Skeletal muscle satellite cell (primary cell): ENCODE results near the gene CDR2L.

ENCODE experiments used
- H3K27me3 ChIP-seq: 2 replicates; pipeline ENCODE4 v1.7.0; 2013; ENCODE audit warnings: low read length; ENCODE audit not compliant: control insufficient read depth, insufficient read depth
- H3K36me3 ChIP-seq: 2 replicates; pipeline ENCODE4 v1.7.0; 2013; ENCODE audit warnings: mild to moderate bottlenecking, control low read depth, low read length; ENCODE audit not compliant: insufficient read depth
- H3K4me1 ChIP-seq: 2 replicates; pipeline ENCODE4 v1.7.0; 2013; ENCODE audit warnings: low read length; ENCODE audit not compliant: control insufficient read depth, insufficient read depth
- H3K4me2 ChIP-seq: 2 replicates; pipeline ENCODE4 v1.7.0; 2013; ENCODE audit warnings: mild to moderate bottlenecking, low read length
- H3K4me3 ChIP-seq: 2 replicates; pipeline ENCODE4 v1.7.0; 2013; ENCODE audit warnings: low read length
- H3K9ac ChIP-seq: 2 replicates; pipeline ENCODE4 v1.7.0; 2013; ENCODE audit warnings: mild to moderate bottlenecking, low read depth, low read length, moderate library complexity
- H3K9me3 ChIP-seq: replicated peaks from 2 replicates; pipeline ENCODE4 v1.7.0; 2013; ENCODE audit warnings: mild to moderate bottlenecking, control low read depth, low read length

CDR2L gene

DNA sequence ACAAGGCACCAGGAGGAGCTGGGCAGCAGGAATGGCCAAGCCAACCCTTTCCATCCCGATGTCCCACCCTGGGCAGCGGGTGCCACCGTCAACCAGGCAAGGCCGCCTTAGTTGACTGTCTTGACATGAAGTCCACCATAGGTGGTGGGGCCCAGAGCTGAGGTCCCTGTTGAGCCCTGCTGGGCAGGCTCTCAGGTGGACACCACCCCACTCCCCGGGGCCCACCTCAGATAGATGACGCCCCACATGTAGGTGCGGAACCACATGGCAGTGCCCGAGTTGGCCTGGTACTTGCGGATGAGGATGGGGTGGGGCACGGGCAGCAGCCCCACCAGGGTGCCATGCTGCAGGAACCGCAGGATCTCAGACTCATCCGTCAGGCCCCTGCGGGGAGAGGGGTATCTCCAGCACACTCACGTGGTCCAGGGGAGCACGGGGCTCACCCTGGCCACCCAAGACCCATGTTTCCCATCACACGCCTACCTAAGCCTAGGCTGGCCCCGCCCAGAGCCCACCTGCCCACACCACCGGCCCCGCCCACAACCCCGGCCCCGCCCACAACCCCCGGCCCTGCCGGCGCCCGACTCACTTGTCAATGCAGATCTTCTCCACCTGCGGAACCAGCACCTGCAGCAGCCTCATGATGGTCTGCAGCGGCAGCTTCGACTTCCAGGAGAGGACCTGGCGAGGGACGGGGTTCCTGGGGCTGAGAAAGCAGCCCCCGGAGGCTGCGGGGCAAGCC lies 35.6 kb upstream of the CDR2L start:
- Histone ChIP-seq H3K9me3 (no peaks in the 10 kb centered on the region), H3K4me1 (no peaks in the 10 kb centered on the region), H3K9ac (no peak overlapping the region), H3K36me3 (no peaks in the 10 kb centered on the region), H3K4me3 (no peak overlapping the region), H3K4me2 (no peak overlapping the region), H3K27me3 (peaks cover 61% of the 10 kb centered on the region)

GRCh38 chr17:74952431-74953133 lies 34.9 kb upstream of the CDR2L start:
- H3K4me1 ChIP-seq, result no peaks in the 10 kb centered on the region
- H3K9ac ChIP-seq, result no peak overlapping the region
- H3K36me3 ChIP-seq, result no peaks in the 10 kb centered on the region
- H3K4me2 ChIP-seq, result no peak overlapping the region
- peaks cover 54% of the 10 kb centered on the region for H3K27me3 ChIP-seq
- H3K4me3 ChIP-seq, result no peak overlapping the region
- no peaks in the 10 kb centered on the region for H3K9me3 ChIP-seq

DNA sequence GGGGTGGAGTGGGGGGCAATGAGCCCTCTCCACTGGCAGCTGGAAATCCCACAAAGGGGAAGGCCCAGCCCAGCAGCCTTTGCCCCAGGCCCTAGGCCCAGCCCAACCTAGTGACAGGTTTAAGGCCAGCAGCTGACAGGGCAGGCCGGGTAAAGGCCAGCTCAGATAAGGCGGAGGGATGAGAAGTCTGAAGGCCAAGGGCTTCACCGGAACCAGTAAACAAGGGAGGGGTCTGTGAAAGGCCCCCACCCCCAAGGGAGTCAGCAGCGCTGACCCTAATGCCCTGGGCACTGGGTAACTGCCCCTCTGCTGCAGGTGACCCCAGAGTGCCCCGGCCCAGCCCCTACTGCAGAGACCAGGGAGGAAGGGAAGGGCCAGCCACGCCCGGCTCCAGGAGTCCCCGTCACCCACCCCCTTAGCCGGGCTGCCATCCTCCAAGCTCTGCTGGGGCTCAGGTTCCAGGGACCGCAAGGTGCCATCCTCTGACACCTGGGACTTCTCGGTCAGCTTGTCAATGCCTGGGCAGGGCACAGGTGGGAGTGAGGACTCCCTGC lies 34.2 kb upstream of the CDR2L start:
- Histone ChIP-seq H3K4me1 (no peaks in the 10 kb centered on the region), H3K4me2 (no peak overlapping the region), H3K4me3 (no peak overlapping the region), H3K9me3 (no peaks in the 10 kb centered on the region), H3K27me3 (peaks cover 48% of the 10 kb centered on the region), H3K9ac (no peak overlapping the region), H3K36me3 (no peaks in the 10 kb centered on the region)

DNA sequence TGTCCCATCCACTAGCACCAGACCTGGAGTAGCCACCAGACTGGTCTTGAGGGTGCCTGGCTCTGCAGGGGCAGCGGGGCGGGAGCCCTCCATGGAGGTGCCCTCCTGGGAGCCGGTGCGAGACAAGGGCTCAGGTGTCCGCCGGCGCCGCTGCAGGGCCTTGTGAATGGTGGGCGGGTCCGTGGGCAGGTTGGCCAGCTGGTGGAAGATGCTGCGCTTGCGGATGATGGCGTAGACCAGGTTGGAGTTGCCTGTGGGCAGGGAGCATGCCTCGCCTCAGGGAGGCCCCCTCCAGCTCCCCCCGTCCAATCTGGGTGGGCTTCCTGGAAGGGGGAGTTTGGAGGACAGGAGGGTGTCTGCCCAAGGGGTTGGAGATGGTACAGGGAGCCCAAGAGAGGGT lies 33.3 kb upstream of the CDR2L start:
- no peak overlapping the region for H3K4me3 ChIP-seq
- H3K9ac ChIP-seq, result no peak overlapping the region
- no peaks in the 10 kb centered on the region for H3K36me3 ChIP-seq
- no peak overlapping the region for H3K4me2 ChIP-seq
- H3K27me3 ChIP-seq, result peaks cover 44% of the 10 kb centered on the region
- H3K9me3 ChIP-seq, result no peaks in the 10 kb centered on the region
- no peaks in the 10 kb centered on the region for H3K4me1 ChIP-seq

DNA sequence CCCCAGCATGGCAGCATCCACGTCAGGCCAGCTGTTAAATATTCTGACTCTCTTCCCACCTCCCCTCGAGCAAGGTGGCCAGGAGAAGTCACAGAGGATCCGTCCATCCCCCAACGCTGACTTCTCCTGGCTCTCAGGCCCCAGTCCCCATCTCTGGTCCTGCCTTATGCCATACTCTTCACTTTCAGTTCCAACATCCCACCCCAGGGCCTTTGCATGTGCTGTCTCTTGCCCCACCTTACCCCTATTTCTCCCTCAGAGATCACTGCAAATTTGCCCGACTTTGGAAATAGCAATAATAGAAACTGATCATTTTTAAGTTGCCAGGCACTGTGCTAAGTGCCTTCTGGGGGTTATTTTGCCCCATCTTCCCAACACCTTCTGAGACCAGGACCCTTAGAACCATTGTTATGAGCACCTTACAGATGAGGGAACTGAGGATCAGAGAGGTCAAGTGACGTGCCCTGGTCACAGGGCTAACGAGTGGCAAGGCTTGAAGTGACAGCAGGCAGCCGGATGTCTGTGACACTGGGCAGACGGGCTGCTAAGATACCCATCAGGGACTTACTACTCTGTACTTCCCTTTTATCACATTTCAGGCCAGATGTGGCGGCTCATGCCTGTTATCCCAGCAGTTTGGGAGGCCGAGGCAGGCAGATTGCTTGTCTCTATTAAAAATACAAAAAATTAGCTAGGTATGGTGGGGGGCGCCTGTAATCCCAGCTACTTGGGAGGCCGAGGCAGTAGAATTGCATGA lies 32.6 kb upstream of the CDR2L start:
- Histone ChIP-seq H3K9ac (no peak overlapping the region), H3K9me3 (no peaks in the 10 kb centered on the region), H3K36me3 (no peaks in the 10 kb centered on the region), H3K4me2 (no peak overlapping the region), H3K4me1 (no peaks in the 10 kb centered on the region), H3K27me3 (peaks cover 43% of the 10 kb centered on the region), H3K4me3 (no peak overlapping the region)

DNA sequence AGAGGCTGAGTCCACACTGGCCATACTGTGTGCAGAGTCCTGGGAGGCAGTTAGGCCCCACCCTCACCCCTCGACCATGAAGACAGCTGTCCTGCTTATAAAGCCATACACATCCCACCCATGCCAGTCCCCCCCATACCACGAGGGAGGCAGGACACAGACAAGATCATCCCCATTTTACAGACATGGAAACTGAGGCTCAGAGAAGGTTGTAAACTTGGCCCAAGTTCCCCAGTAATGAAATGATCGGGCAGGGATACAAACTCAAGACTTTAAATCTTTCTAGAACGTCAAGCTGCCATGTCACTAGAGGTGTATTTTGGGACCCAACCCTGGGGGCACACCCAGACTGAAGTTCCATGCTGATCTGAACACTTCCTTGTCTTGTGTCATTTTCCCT lies 31.3 kb upstream of the CDR2L start:
- Histone ChIP-seq H3K9me3 (no peaks in the 10 kb centered on the region), H3K27me3 (peaks cover 35% of the 10 kb centered on the region), H3K9ac (no peak overlapping the region), H3K4me2 (no peak overlapping the region), H3K36me3 (no peaks in the 10 kb centered on the region), H3K4me3 (no peak overlapping the region), H3K4me1 (no peaks in the 10 kb centered on the region)

GRCh38 chr17:74957935-74958740 lies 29.3 kb upstream of the CDR2L start:
- Histone ChIP-seq H3K9me3 (no peaks in the 10 kb centered on the region), H3K36me3 (no peaks in the 10 kb centered on the region), H3K4me3 (no peak overlapping the region), H3K9ac (no peak overlapping the region), H3K4me1 (no peaks in the 10 kb centered on the region), H3K4me2 (no peak overlapping the region), H3K27me3 (peaks cover 21% of the 10 kb centered on the region)

DNA sequence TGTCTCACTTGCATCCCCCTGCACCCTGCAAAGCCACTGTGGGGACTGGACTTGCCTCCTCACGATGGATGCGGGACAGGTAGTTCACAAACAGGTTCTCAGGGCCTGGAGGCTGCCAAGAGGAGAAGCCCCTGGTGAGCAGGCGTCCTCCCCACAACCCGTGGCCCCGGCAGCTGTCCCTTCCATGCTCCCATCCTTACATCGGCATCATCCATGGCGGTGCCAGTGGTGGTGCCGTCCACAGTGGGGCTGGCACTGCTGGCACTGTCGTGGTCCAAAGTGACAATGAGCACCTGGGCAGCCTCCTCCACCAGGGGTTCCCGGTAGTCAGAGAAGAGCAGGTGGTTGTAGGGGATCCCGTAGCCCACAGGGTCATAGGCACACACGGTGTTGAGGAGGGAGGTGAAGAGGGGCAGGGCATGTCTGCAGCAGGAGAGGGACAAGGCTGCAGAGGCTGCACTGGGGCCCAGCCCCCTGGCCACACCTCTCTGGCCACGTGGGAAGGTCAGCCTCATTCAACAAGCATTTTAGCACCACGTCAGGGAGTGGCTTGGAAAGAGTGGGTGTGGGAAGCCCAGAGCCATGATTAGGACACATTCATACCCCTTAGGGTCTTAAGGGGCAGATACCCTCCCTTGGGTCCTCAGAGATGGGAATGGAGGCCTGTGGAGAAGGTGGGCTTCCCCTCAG lies 27.5 kb upstream of the CDR2L start:
- Histone ChIP-seq H3K9ac (no peak overlapping the region), H3K4me2 (no peak overlapping the region), H3K36me3 (no peaks in the 10 kb centered on the region), H3K9me3 (no peaks in the 10 kb centered on the region), H3K27me3 (peaks cover 20% of the 10 kb centered on the region), H3K4me1 (no peaks in the 10 kb centered on the region), H3K4me3 (no peak overlapping the region)

- H3K36me3 ChIP-seq, result no peaks in the 10 kb centered on the region
- H3K4me1 ChIP-seq, result no peaks in the 10 kb centered on the region
- no peak overlapping the region for H3K9ac ChIP-seq
- H3K4me2 ChIP-seq, result no peak overlapping the region
- peaks cover 21% of the 10 kb centered on the region for H3K27me3 ChIP-seq
- no peak overlapping the region for H3K4me3 ChIP-seq
- H3K9me3 ChIP-seq, result no peaks in the 10 kb centered on the region
Measured at GRCh38 chr17:74960570-74961342, 26.7 kb upstream of the CDR2L start.

GRCh38 chr17:74961657-74962350 lies 25.6 kb upstream of the CDR2L start:
- H3K4me3 ChIP-seq, result no peak overlapping the region
- no peaks in the 10 kb centered on the region for H3K4me1 ChIP-seq
- peaks cover 20% of the 10 kb centered on the region for H3K27me3 ChIP-seq
- no peak overlapping the region for H3K9ac ChIP-seq
- H3K9me3 ChIP-seq, result no peaks in the 10 kb centered on the region
- no peak overlapping the region for H3K4me2 ChIP-seq
- H3K36me3 ChIP-seq, result no peaks in the 10 kb centered on the region
